ENCODE measurements around the gene PEX26.
"Not testable (repeated sequence)": the region's sequence is repeated elsewhere in the genome, so short reads cannot be mapped to it uniquely, and the experiment has no call there.

The PEX26 gene

GRCh38 chr22:18067548-18068341 is 10.0 kb upstream of the PEX26 start:
- H3K27me3 ChIP-seq (replicated peaks; ENCODE audit: control insufficient read depth, insufficient read depth, low read length) = no peaks in the 10 kb centered on the region; the same call in 1 of the 2 replicates
- no peaks in the 10 kb centered on the region for H3K36me3 ChIP-seq (ENCODE audit: control insufficient read depth, insufficient read depth, low read length)
- DNase-seq (ENCODE audit: extremely low read depth, insufficient read length) = no peak
- no peak for TF ChIP-seq CTCF (IDR thresholded peaks at IDR 0.05; ENCODE audit: insufficient read depth, low read length, poor library complexity, severe bottlenecking)
- no peak overlapping the region for H3K4me3 ChIP-seq (replicated peaks; ENCODE audit: low read depth, low read length)

GRCh38 chr22:18068381-18068988 is 9.3 kb upstream of the PEX26 start:
- DNase-seq (ENCODE audit: extremely low read depth, insufficient read length) = no peak
- H3K36me3 ChIP-seq (ENCODE audit: control insufficient read depth, insufficient read depth, low read length) = no peaks in the 10 kb centered on the region

GRCh38 chr22:18069041-18069440 is 8.7 kb upstream of the PEX26 start:
- Histone ChIP-seq H3K27me3 (replicated peaks; ENCODE audit: control insufficient read depth, insufficient read depth, low read length) (no peaks in the 10 kb centered on the region; the same call in 1 of the 2 replicates), H3K4me3 (replicated peaks; ENCODE audit: low read depth, low read length) (no peak overlapping the region), H3K36me3 (ENCODE audit: control insufficient read depth, insufficient read depth, low read length) (no peaks in the 10 kb centered on the region)
- DNase-seq (ENCODE audit: extremely low read depth, insufficient read length) = no peak
- no peak for TF ChIP-seq CTCF (IDR thresholded peaks at IDR 0.05; ENCODE audit: insufficient read depth, low read length, poor library complexity, severe bottlenecking)

More at GRCh38 chr22:18068381-18068988, 9.3 kb upstream of the PEX26 start:
- Histone ChIP-seq H3K4me3 (replicated peaks; ENCODE audit: low read depth, low read length) (no peak overlapping the region), H3K27me3 (replicated peaks; ENCODE audit: control insufficient read depth, insufficient read depth, low read length) (no peaks in the 10 kb centered on the region; the same call in 1 of the 2 replicates)
- no peak for TF ChIP-seq CTCF (IDR thresholded peaks at IDR 0.05; ENCODE audit: insufficient read depth, low read length, poor library complexity, severe bottlenecking)

GRCh38 chr22:18070041-18070440 is 7.7 kb upstream of the PEX26 start:
- Histone ChIP-seq H3K36me3 (ENCODE audit: control insufficient read depth, insufficient read depth, low read length) (no peaks in the 10 kb centered on the region), H3K27me3 (replicated peaks; ENCODE audit: control insufficient read depth, insufficient read depth, low read length) (no peaks in the 10 kb centered on the region; the same call in 1 of the 2 replicates), H3K4me3 (replicated peaks; ENCODE audit: low read depth, low read length) (no peak overlapping the region)
- no peak for DNase-seq (ENCODE audit: extremely low read depth, insufficient read length)
- no peak for TF ChIP-seq CTCF (IDR thresholded peaks at IDR 0.05; ENCODE audit: insufficient read depth, low read length, poor library complexity, severe bottlenecking)

GRCh38 chr22:18070556-18071306 is 7.1 kb upstream of the PEX26 start:
- H3K36me3 ChIP-seq (ENCODE audit: control insufficient read depth, insufficient read depth, low read length) = no peaks in the 10 kb centered on the region
- no peak for DNase-seq (ENCODE audit: extremely low read depth, insufficient read length)
- no peak overlapping the region for H3K4me3 ChIP-seq (replicated peaks; ENCODE audit: low read depth, low read length)
- peak; percentile 50 for TF ChIP-seq CTCF (IDR thresholded peaks at IDR 0.05; ENCODE audit: insufficient read depth, low read length, poor library complexity, severe bottlenecking)
- H3K27me3 ChIP-seq (replicated peaks; ENCODE audit: control insufficient read depth, insufficient read depth, low read length) = no peaks in the 10 kb centered on the region

GRCh38 chr22:18071307-18071967 is 6.4 kb upstream of the PEX26 start:
- not testable (repeated sequence) for H3K4me3 ChIP-seq (replicated peaks; ENCODE audit: low read depth, low read length); H3K27me3 ChIP-seq (replicated peaks; ENCODE audit: control insufficient read depth, insufficient read depth, low read length); H3K36me3 ChIP-seq (ENCODE audit: control insufficient read depth, insufficient read depth, low read length); DNase-seq (ENCODE audit: extremely low read depth, insufficient read length)

Data from GM06990 (cell line).